HG03575 (cell line): ENCODE data around the gene HIPK3.

Experiments used
- ATAC-seq: cut with Tn5 transposase; IDR thresholded peaks from one replicate; pipeline ENCODE4 v1.9.1; 2021; ENCODE audit not compliant: unreplicated experiment, insufficient number of reproducible peaks, low FRiP score; ENCODE audit errors: extremely low read depth

Gene HIPK3

GRCh38 chr11:33379947-33380346, 122.8 kb downstream of the HIPK3 start:
- no peak for ATAC-seq

GRCh38 chr11:33383075-33383919, 126.1 kb downstream of the HIPK3 start:
- ATAC-seq, result no peak

GRCh38 chr11:33383920-33384209, 126.7 kb downstream of the HIPK3 start:
- no peak for ATAC-seq

- ATAC-seq, result no peak
Observed at GRCh38 chr11:33384220-33384619, 127.0 kb downstream of the HIPK3 start.

GRCh38 chr11:33387581-33387980, 130.4 kb downstream of the HIPK3 start:
- ATAC-seq, result no peak

GRCh38 chr11:33387996-33388395, 130.8 kb downstream of the HIPK3 start:
- no peak for ATAC-seq

GRCh38 chr11:33388793-33389525, 131.8 kb downstream of the HIPK3 start:
- no peak for ATAC-seq

GRCh38 chr11:33389635-33390034, 132.5 kb downstream of the HIPK3 start:
- peak; percentile 42 for ATAC-seq

- no peak for ATAC-seq
Observed at GRCh38 chr11:33390944-33391892, 134.0 kb downstream of the HIPK3 start.

- no peak for ATAC-seq
Observed at GRCh38 chr11:33391893-33392251, 134.7 kb downstream of the HIPK3 start.

- no peak for ATAC-seq
Observed at GRCh38 chr11:33394431-33395109, 137.4 kb downstream of the HIPK3 start.

- ATAC-seq, result no peak
Observed at GRCh38 chr11:33396361-33396760, 139.2 kb downstream of the HIPK3 start.

GRCh38 chr11:33399421-33399820, 142.2 kb downstream of the HIPK3 start:
- no peak for ATAC-seq

GRCh38 chr11:33402066-33402465, 144.9 kb downstream of the HIPK3 start:
- no peak for ATAC-seq

- no peak for ATAC-seq
Observed at GRCh38 chr11:33403344-33403743, 146.2 kb downstream of the HIPK3 start.

GRCh38 chr11:33405834-33406602, 148.8 kb downstream of the HIPK3 start:
- no peak for ATAC-seq
